Lower leg skin (tissue), 3 donors: ENCODE data around the gene DYNC1I1.

ENCODE experiments used
- POLR2A ChIP-seq, 2 donors: fragments of 450-650 bp; IDR thresholded peaks; one replicate each; pipeline ENCODE4 v1.6.1; 2016 to 2017; ENCODE audit warnings: antibody characterized with exemption in 2 of 2, mild to moderate bottlenecking in 1 of 2, moderate library complexity in 1 of 2
- TF ChIP-seq, protein P1 (sequence below), 3 donors: fragments of 450-650 bp; IDR thresholded peaks; one replicate each; pipeline ENCODE4 v1.5.1; 2016; ENCODE audit warnings: antibody characterized with exemption in 3 of 3, mild to moderate bottlenecking in 3 of 3, moderate library complexity in 2 of 3

DNA sequence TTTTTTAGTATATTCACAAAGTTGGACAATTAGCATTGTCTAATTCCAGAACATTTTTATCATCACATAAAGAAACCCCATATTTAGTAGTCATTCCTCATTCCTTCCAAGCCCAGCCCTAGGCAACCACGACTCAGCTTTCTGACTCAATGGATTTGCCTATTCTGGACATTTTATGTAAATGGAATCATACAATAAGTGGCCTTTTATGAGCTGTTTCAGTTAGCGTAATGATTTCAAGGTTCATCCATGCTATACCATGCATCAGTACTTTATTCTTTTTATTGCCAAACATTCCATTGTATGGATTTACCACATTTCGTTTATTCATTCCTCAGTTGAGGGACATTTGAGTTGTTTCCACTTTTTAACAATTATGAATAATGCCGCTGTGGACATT lies 249.2 kb downstream of the DYNC1I1 start:
- TF ChIP-seq POLR2A (IDR thresholded peaks at IDR 0.05) = no peak
- TF ChIP-seq, protein P1, sequence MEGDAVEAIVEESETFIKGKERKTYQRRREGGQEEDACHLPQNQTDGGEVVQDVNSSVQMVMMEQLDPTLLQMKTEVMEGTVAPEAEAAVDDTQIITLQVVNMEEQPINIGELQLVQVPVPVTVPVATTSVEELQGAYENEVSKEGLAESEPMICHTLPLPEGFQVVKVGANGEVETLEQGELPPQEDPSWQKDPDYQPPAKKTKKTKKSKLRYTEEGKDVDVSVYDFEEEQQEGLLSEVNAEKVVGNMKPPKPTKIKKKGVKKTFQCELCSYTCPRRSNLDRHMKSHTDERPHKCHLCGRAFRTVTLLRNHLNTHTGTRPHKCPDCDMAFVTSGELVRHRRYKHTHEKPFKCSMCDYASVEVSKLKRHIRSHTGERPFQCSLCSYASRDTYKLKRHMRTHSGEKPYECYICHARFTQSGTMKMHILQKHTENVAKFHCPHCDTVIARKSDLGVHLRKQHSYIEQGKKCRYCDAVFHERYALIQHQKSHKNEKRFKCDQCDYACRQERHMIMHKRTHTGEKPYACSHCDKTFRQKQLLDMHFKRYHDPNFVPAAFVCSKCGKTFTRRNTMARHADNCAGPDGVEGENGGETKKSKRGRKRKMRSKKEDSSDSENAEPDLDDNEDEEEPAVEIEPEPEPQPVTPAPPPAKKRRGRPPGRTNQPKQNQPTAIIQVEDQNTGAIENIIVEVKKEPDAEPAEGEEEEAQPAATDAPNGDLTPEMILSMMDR (IDR thresholded peaks at IDR 0.05) = no peak
